GM12865 (cell line): ENCODE results near the gene FRMPD4.

Experiments used
- DNase-seq: peaks from one replicate; pipeline ENCODE4 v3.0.0; 2010; ENCODE audit warnings: low read depth
- H3K4me3 ChIP-seq: 2 replicates; pipeline ENCODE4 v1.5.1; 2011; ENCODE audit warnings: mild to moderate bottlenecking, low read depth, low read length, control low read depth
- TF ChIP-seq, protein P1 (sequence below): IDR thresholded peaks from 2 replicates; pipeline ENCODE4 v1.5.1; 2011; ENCODE audit warnings: low read length, control low read depth, low read depth, inconsistent platforms; ENCODE audit not compliant: insufficient read depth; ENCODE audit errors: missing control alignments

The FRMPD4 gene

DNA sequence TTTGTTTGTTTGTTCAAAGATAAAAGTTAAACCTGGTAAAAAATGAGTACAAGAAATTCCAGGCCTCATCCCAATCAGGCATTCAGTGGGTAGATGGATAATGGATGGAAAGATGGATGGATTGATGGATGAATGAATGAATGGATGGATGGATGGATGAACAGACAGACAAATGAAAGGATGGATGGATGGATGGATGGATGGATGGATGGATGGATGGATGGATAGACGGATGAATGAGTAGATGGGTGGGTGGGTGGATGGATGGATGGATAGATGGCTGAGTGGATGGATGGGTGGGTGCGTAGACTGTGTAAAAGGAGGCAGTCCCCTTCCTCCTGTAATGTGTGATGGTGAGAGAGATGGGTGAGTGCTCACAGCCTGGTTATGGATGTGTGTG, 206.7 kb downstream of the FRMPD4 start:
- no peak for DNase-seq
- TF ChIP-seq, protein P1, sequence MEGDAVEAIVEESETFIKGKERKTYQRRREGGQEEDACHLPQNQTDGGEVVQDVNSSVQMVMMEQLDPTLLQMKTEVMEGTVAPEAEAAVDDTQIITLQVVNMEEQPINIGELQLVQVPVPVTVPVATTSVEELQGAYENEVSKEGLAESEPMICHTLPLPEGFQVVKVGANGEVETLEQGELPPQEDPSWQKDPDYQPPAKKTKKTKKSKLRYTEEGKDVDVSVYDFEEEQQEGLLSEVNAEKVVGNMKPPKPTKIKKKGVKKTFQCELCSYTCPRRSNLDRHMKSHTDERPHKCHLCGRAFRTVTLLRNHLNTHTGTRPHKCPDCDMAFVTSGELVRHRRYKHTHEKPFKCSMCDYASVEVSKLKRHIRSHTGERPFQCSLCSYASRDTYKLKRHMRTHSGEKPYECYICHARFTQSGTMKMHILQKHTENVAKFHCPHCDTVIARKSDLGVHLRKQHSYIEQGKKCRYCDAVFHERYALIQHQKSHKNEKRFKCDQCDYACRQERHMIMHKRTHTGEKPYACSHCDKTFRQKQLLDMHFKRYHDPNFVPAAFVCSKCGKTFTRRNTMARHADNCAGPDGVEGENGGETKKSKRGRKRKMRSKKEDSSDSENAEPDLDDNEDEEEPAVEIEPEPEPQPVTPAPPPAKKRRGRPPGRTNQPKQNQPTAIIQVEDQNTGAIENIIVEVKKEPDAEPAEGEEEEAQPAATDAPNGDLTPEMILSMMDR, result no peak

DNA sequence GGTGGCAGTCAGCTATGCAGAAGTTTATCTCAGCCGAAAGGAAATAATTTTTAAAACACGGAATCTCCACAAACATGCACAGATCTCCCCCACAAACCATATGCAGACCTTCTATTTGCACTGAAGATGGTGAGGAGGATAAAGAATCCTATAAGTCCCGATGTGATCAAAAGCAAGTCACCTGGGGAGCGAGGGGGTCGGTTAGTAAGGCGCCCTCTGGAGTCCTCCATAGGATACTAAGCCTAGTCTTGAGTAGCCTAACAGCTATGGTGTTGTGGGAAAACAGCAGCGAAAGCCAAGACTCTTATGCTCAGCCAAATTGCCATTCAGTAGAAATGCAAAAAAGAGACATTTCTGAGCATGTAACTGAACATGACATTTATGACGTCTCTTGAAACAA, 210.9 kb downstream of the FRMPD4 start:
- H3K4me3 ChIP-seq, result no peak overlapping the region
- no peak for DNase-seq
- TF ChIP-seq, protein P1, result no peak

More for the DNA sequence above, 206.7 kb downstream of the FRMPD4 start:
- no peak overlapping the region for H3K4me3 ChIP-seq

DNA sequence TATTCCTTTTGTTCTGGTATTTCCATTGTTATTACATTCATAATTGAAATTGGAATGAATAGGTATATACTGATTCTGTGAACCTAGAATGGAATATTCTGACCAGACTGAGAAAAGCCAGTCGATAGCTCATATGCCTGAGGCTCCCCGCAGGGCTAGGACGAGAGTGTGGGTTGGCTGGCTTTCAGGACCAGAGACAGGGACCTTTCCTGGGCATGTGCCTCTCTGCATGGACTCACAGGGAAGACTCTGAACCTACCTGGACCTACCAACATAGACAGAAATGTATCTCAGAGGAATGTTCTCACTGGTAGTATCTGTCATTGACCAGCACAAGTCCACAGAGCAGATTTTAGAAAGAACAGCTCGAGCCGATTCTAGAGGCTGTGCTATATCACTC, 214.6 kb downstream of the FRMPD4 start:
- H3K4me3 ChIP-seq, result no peak overlapping the region
- TF ChIP-seq, protein P1, result no peak
- DNase-seq, result no peak

DNA sequence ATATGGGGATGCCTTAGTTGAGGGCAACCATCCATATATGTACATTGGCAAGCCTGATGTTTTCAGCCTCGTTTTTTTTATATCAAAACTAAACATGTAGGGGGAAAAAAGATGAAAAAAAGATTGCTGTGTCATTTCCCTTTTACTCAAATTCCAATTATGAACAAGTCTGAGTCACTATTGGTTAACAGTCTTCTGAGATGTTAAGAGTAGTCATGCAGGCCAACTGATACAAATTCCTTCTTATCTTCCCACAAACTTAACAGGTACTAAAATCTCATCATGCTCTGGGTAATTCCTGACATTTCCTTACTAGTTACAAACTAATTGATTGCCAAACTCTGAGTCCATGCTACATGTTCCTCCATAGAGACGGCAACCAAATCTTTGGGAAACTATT, 222.1 kb downstream of the FRMPD4 start:
- TF ChIP-seq, protein P1, result no peak

DNA sequence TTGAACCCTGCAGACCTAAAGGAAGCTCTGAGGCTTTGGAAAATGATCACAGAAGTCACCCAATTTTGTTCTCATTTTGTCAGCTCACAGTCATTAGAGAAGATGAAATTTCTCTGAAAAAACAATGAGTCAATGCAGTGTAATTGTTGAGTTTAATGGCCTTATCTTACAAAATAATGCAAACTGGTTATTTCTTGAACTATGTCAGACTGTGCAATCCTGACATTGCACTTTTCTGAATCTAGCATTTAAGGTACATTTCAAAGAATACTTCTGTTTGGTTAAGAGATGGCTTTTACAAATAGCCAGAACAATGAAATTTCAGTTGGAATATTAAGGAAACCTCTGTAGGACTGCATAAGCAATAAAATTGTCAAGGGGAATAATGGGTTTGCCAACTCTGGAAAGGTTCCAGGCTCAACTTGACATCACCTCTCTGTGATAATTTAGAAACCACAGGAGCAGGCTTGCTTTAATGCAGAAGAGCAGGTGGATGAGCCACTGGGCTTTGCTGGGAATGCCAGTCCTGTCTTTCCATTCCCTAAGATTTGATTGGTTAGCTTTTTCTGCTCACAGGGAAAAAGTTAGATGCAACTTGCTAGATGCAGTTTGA, 222.8 kb downstream of the FRMPD4 start:
- H3K4me3 ChIP-seq, result no peak overlapping the region
- no peak for DNase-seq
- TF ChIP-seq, protein P1, result no peak

More for the DNA sequence above, 222.1 kb downstream of the FRMPD4 start:
- H3K4me3 ChIP-seq, result no peak overlapping the region
- no peak for DNase-seq

DNA sequence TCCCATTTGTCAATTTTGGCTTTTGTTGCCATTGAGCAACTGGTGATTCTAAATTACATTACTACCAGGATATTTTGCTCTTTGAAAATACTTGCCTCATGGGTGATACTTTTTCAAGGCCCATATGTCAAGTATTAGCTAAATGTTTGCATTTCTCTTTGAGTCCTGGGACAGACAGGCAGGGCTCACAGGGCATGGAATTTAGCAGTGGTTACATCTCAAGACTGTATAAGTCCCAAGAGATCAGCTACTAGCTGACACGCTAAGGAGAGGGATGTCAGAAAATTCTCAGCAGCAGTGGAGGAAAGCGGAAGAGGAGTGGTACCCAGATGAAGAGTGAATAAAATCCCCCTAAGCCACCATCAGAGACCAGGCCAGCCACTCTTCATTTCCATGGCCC, 224.9 kb downstream of the FRMPD4 start:
- TF ChIP-seq, protein P1, result no peak
- DNase-seq, result no peak
- H3K4me3 ChIP-seq, result no peak overlapping the region

DNA sequence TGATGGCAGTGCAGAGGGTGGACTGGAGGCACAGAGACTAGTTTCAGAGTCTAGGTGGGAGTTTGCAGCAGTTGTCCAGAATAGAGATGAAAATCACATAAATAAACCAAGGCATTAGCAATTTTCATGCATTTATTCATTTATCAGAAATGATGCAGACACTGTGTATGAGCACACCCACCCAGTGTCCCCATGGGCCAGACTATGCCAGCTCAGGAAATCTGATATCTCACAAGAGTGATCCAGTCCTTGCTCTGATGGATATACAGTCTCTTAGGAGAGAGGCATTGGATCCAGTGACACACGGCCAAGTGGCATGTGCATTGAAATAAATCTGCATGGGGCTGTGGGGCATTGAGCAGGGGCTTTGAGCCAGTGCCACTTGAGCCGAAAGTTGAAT, 228.2 kb downstream of the FRMPD4 start:
- H3K4me3 ChIP-seq, result no peak overlapping the region
- TF ChIP-seq, protein P1, result no peak
- no peak for DNase-seq
